Neural cell (in vitro differentiated cells): ENCODE results near the gene DOK6. TPM values are rescaled to one million over a fixed set of nuclear protein-coding genes. Genes with fewer than 3 reads are reported as not detected.

Source experiments
- H2AFZ ChIP-seq: fragments of 200-600, 300-800 bp; sonication (generic), shearing (Covaris generic); 2 replicates; pipeline ENCODE4 v1.6.0; 2014; ENCODE audit warnings: low read depth, mild to moderate bottlenecking, antibody characterized with exemption, low read length, moderate library complexity
- H3F3A ChIP-seq: fragments of 200-600 bp; shearing (Covaris generic); 2 replicates; pipeline ENCODE4 v1.6.1; 2016; ENCODE audit warnings: mild to moderate bottlenecking, moderate library complexity, mixed read lengths, antibody characterized with exemption, low read length; ENCODE audit not compliant: insufficient read depth, poor library complexity, severe bottlenecking
- H3K27ac ChIP-seq: fragments of 200-600, 300-800 bp; sonication (generic), shearing (Covaris generic); 2 replicates; pipeline ENCODE4 v1.5.1; 2014; ENCODE audit warnings: mild to moderate bottlenecking, low read length, moderate library complexity
- H3K27me3 ChIP-seq: fragments of 300-800, 200-600 bp; sonication (generic), shearing (Covaris generic); 2 replicates; pipeline ENCODE4 v1.6.0; 2014; ENCODE audit warnings: mild to moderate bottlenecking, low read depth, low read length, moderate library complexity; ENCODE audit not compliant: insufficient read depth
- H3K36me3 ChIP-seq: fragments of 300-800, 200-600 bp; sonication (generic), shearing (Covaris generic); 2 replicates; pipeline ENCODE4 v1.5.1; 2014; ENCODE audit warnings: mild to moderate bottlenecking, antibody characterized with exemption, low read length, moderate library complexity; ENCODE audit not compliant: insufficient read depth
- H3K4me2 ChIP-seq: fragments of 300-800, 200-600 bp; sonication (generic), shearing (Covaris generic); 2 replicates; pipeline ENCODE4 v1.6.0; 2014; ENCODE audit warnings: mild to moderate bottlenecking, low read length
- H3K4me3 ChIP-seq: fragments of 300-800, 200-600 bp; sonication (generic), shearing (Covaris generic); 2 replicates; pipeline ENCODE4 v1.5.1; 2014; ENCODE audit warnings: mild to moderate bottlenecking, low read length, moderate library complexity
- H3K79me2 ChIP-seq: fragments of 200-600 bp; shearing (Covaris generic); replicated peaks from 2 replicates; pipeline ENCODE4 v1.6.0; 2014; ENCODE audit warnings: mild to moderate bottlenecking, low read length, moderate library complexity; ENCODE audit not compliant: insufficient read depth
- H3K9ac ChIP-seq: fragments of 300-800, 200-600 bp; sonication (generic), shearing (Covaris generic); 2 replicates; pipeline ENCODE4 v1.6.1; 2016; ENCODE audit warnings: mild to moderate bottlenecking, low read length, mixed read lengths
- H3K9me2 ChIP-seq: fragments of 200-600 bp; shearing (Covaris generic); 2 replicates; pipeline ENCODE4 v1.6.1; 2016; ENCODE audit warnings: mild to moderate bottlenecking, low read length, mixed read lengths; ENCODE audit not compliant: insufficient read depth
- H3K9me3 ChIP-seq: fragments of 200-600, 300-800 bp; sonication (generic), shearing (Covaris generic); 2 replicates; pipeline ENCODE4 v1.6.1; 2016; ENCODE audit warnings: mild to moderate bottlenecking, mixed run types, low read length, moderate library complexity, mixed read lengths
- H4K20me1 ChIP-seq: fragments of 200-600 bp; shearing (Covaris generic); 2 replicates; pipeline ENCODE4 v1.6.1; 2016; ENCODE audit warnings: mild to moderate bottlenecking, mixed run types; ENCODE audit not compliant: insufficient read depth
- CTCF ChIP-seq: fragments of 450-650 bp; IDR thresholded peaks from 2 replicates; pipeline ENCODE4 v1.5.1; 2014; ENCODE audit warnings: antibody characterized with exemption, mild to moderate bottlenecking, moderate library complexity; ENCODE audit not compliant: poor library complexity, severe bottlenecking
- EP300 ChIP-seq: fragments of 450-650 bp; conservative IDR thresholded peaks from 2 replicates; pipeline ENCODE4 v1.6.1; 2014; ENCODE audit warnings: antibody characterized with exemption, mild to moderate bottlenecking, moderate library complexity; ENCODE audit not compliant: poor library complexity, severe bottlenecking
- EZH2 ChIP-seq: fragments of 200-600, 300-800 bp; shearing (Covaris generic), sonication (generic); IDR thresholded peaks from 2 replicates; pipeline ENCODE4 v1.6.1; 2014; ENCODE audit warnings: antibody characterized with exemption, low read length, borderline replicate concordance, mild to moderate bottlenecking; ENCODE audit not compliant: insufficient read depth, poor library complexity, severe bottlenecking
- MXI1 ChIP-seq: fragments of 450-650 bp; conservative IDR thresholded peaks from 2 replicates; pipeline ENCODE4 v1.6.1; 2014; ENCODE audit warnings: antibody characterized with exemption, mild to moderate bottlenecking; ENCODE audit not compliant: poor library complexity, severe bottlenecking
- POLR2AphosphoS5 ChIP-seq: IDR thresholded peaks from 2 replicates; pipeline ENCODE4 v1.6.1; 2012
- RAD21 ChIP-seq: fragments of 450-650 bp; conservative IDR thresholded peaks from 2 replicates; pipeline ENCODE4 v1.6.1; 2014; ENCODE audit warnings: antibody characterized with exemption, mild to moderate bottlenecking, moderate library complexity
- REST ChIP-seq: IDR thresholded peaks from 2 replicates; pipeline ENCODE4 v1.6.1; 2012; ENCODE audit warnings: borderline replicate concordance
- SMC3 ChIP-seq: fragments of 450-650 bp; conservative IDR thresholded peaks from 2 replicates; pipeline ENCODE4 v1.6.1; 2014; ENCODE audit warnings: antibody characterized with exemption, mild to moderate bottlenecking, moderate library complexity; ENCODE audit not compliant: poor library complexity
- TAF1 ChIP-seq: IDR thresholded peaks from 2 replicates; pipeline ENCODE4 v1.6.1; 2012; ENCODE audit warnings: low read depth
- polyA plus RNA-seq: library from polyadenylated mRNA; depleted of rRNA; stranded (reverse); fragments of >200 nt; gene quantifications from 2 replicates; pipeline ENCODE4 v1.2.3, GENCODE V29; 2014

Gene DOK6
- polyA plus RNA-seq, 1 donor from 2014 or later, result 9.7 TPM

GRCh38 chr18:69780851-69781250 lies 380.2 kb downstream of the DOK6 start:
- Histone ChIP-seq H3K27me3 (no peaks in the 10 kb centered on the region), H4K20me1 (no peaks in the 10 kb centered on the region), H2AFZ (no peak overlapping the region), H3K9me2 (no peaks in the 10 kb centered on the region), H3K36me3 (no peaks in the 10 kb centered on the region), H3K9ac (no peak overlapping the region), H3K79me2 (no peaks in the 10 kb centered on the region), H3K4me2 (no peak overlapping the region), H3K27ac (no peak overlapping the region), H3F3A (no peaks in the 10 kb centered on the region), H3K4me3 (no peak overlapping the region), H3K9me3 (no peaks in the 10 kb centered on the region)
- TF ChIP-seq TAF1, result no peak
- no peak for TF ChIP-seq MXI1
- no peak for TF ChIP-seq REST
- TF ChIP-seq EZH2, result no peak
- TF ChIP-seq CTCF, result no peak
- TF ChIP-seq RAD21, result no peak
- no peak for TF ChIP-seq EP300
- TF ChIP-seq POLR2AphosphoS5, result no peak
- TF ChIP-seq SMC3, result no peak

GRCh38 chr18:69784815-69785214 lies 384.1 kb downstream of the DOK6 start:
- Histone ChIP-seq H2AFZ (no peak overlapping the region), H3K4me3 (no peak overlapping the region), H3K27ac (no peak overlapping the region), H4K20me1 (no peaks in the 10 kb centered on the region), H3K36me3 (no peaks in the 10 kb centered on the region), H3K9me3 (no peaks in the 10 kb centered on the region), H3K9ac (no peak overlapping the region), H3K4me2 (no peak overlapping the region), H3F3A (no peaks in the 10 kb centered on the region), H3K79me2 (no peaks in the 10 kb centered on the region), H3K27me3 (no peaks in the 10 kb centered on the region), H3K9me2 (no peaks in the 10 kb centered on the region)
- TF ChIP-seq EZH2 (no peak), SMC3 (no peak), MXI1 (no peak), TAF1 (no peak), CTCF (no peak), POLR2AphosphoS5 (peak; percentile 91), EP300 (peak; percentile 92), REST (peak; percentile 46)
